ENCODE measurements around the gene BPIFA1.

BPIFA1 gene

GRCh38 chr20:33250666-33251065 lies 14.9 kb downstream of the BPIFA1 start:
- Histone ChIP-seq H3K36me3 (ENCODE audit: insufficient read depth, low read length) (no peaks in the 10 kb centered on the region), H3K4me3 (ENCODE audit: low read depth in 1 of 2, low read length in 2 of 2) (no peak overlapping the region), H3K9me3 (ENCODE audit: insufficient read depth, low read length, severe bottlenecking) (no peaks in the 10 kb centered on the region), H3K9ac (ENCODE audit: low read depth, low read length) (no peak overlapping the region), H3K4me1 (ENCODE audit: insufficient read depth, low read length) (no peaks in the 10 kb centered on the region), H3K27me3 (ENCODE audit: insufficient read depth, low read length, poor library complexity) (peaks cover 4% of the 10 kb centered on the region), H3K79me2 (ENCODE audit: insufficient read depth, low read length) (no peaks in the 10 kb centered on the region), H2AFZ (ENCODE audit: low read depth, low read length) (no peak overlapping the region), H3K27ac (ENCODE audit: low read length) (no peak overlapping the region), H3K4me2 (ENCODE audit: insufficient read depth, low read length) (no peak overlapping the region), H4K20me1 (ENCODE audit: insufficient read depth, low read length) (no peaks in the 10 kb centered on the region)
- DNase-seq (no peak), ATAC-seq (ENCODE audit: insufficient read depth, low read depth) (no peak)
- TF ChIP-seq, protein P1, sequence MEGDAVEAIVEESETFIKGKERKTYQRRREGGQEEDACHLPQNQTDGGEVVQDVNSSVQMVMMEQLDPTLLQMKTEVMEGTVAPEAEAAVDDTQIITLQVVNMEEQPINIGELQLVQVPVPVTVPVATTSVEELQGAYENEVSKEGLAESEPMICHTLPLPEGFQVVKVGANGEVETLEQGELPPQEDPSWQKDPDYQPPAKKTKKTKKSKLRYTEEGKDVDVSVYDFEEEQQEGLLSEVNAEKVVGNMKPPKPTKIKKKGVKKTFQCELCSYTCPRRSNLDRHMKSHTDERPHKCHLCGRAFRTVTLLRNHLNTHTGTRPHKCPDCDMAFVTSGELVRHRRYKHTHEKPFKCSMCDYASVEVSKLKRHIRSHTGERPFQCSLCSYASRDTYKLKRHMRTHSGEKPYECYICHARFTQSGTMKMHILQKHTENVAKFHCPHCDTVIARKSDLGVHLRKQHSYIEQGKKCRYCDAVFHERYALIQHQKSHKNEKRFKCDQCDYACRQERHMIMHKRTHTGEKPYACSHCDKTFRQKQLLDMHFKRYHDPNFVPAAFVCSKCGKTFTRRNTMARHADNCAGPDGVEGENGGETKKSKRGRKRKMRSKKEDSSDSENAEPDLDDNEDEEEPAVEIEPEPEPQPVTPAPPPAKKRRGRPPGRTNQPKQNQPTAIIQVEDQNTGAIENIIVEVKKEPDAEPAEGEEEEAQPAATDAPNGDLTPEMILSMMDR (IDR thresholded peaks at IDR 0.05; ENCODE audit: borderline replicate concordance, extremely low read depth, low read length, poor library complexity, severe bottlenecking): no peak
- TF ChIP-seq EZH2 (IDR thresholded peaks at IDR 0.05; ENCODE audit: borderline replicate concordance, low read depth, low read length, severe bottlenecking): no peak

GRCh38 chr20:33251496-33251895 lies 15.7 kb downstream of the BPIFA1 start:
- no peak overlapping the region for H3K4me2 ChIP-seq (ENCODE audit: insufficient read depth, low read length)
- H3K36me3 ChIP-seq (ENCODE audit: insufficient read depth, low read length): no peaks in the 10 kb centered on the region
- no peak overlapping the region for H2AFZ ChIP-seq (ENCODE audit: low read depth, low read length)
- TF ChIP-seq, protein P1 (IDR thresholded peaks at IDR 0.05; ENCODE audit: borderline replicate concordance, extremely low read depth, low read length, poor library complexity, severe bottlenecking): no peak
- TF ChIP-seq EZH2 (IDR thresholded peaks at IDR 0.05; ENCODE audit: borderline replicate concordance, low read depth, low read length, severe bottlenecking): no peak
- H3K27ac ChIP-seq (ENCODE audit: low read length): no peak overlapping the region
- no peaks in the 10 kb centered on the region for H3K4me1 ChIP-seq (ENCODE audit: insufficient read depth, low read length)
- H3K4me3 ChIP-seq (ENCODE audit: low read depth in 1 of 2, low read length in 2 of 2): no peak overlapping the region
- no peak overlapping the region for H3K9ac ChIP-seq (ENCODE audit: low read depth, low read length)
- no peaks in the 10 kb centered on the region for H3K9me3 ChIP-seq (ENCODE audit: insufficient read depth, low read length, severe bottlenecking)
- no peak for DNase-seq
- no peaks in the 10 kb centered on the region for H4K20me1 ChIP-seq (ENCODE audit: insufficient read depth, low read length)
- ATAC-seq (ENCODE audit: insufficient read depth, low read depth): no peak
- no peaks in the 10 kb centered on the region for H3K79me2 ChIP-seq (ENCODE audit: insufficient read depth, low read length)
- H3K27me3 ChIP-seq (ENCODE audit: insufficient read depth, low read length, poor library complexity): peaks cover 3% of the 10 kb centered on the region

GRCh38 chr20:33252460-33252859 lies 16.7 kb downstream of the BPIFA1 start:
- H2AFZ ChIP-seq (ENCODE audit: low read depth, low read length): no peak overlapping the region

More at GRCh38 chr20:33252460-33252859, 16.7 kb downstream of the BPIFA1 start:
- H4K20me1 ChIP-seq (ENCODE audit: insufficient read depth, low read length): no peaks in the 10 kb centered on the region
- H3K27me3 ChIP-seq (ENCODE audit: insufficient read depth, low read length, poor library complexity): peaks cover 6% of the 10 kb centered on the region
- TF ChIP-seq, protein P1 (IDR thresholded peaks at IDR 0.05; ENCODE audit: borderline replicate concordance, extremely low read depth, low read length, poor library complexity, severe bottlenecking): no peak
- TF ChIP-seq EZH2 (IDR thresholded peaks at IDR 0.05; ENCODE audit: borderline replicate concordance, low read depth, low read length, severe bottlenecking): no peak
- no peak overlapping the region for H3K9ac ChIP-seq (ENCODE audit: low read depth, low read length)
- no peaks in the 10 kb centered on the region for H3K9me3 ChIP-seq (ENCODE audit: insufficient read depth, low read length, severe bottlenecking)
- no peak for ATAC-seq (ENCODE audit: insufficient read depth, low read depth)
- no peaks in the 10 kb centered on the region for H3K79me2 ChIP-seq (ENCODE audit: insufficient read depth, low read length)
- H3K36me3 ChIP-seq (ENCODE audit: insufficient read depth, low read length): no peaks in the 10 kb centered on the region
- no peak overlapping the region for H3K4me3 ChIP-seq (ENCODE audit: low read depth in 1 of 2, low read length in 2 of 2)
- no peak for DNase-seq
- no peak overlapping the region for H3K27ac ChIP-seq (ENCODE audit: low read length)
- H3K4me1 ChIP-seq (ENCODE audit: insufficient read depth, low read length): no peaks in the 10 kb centered on the region
- no peak overlapping the region for H3K4me2 ChIP-seq (ENCODE audit: insufficient read depth, low read length)

Data from DND-41 (cell line).